Gastroesophageal sphincter (tissue), 4 donors: ENCODE results near the gene TXNL1. TPM values are rescaled to one million over a fixed set of nuclear protein-coding genes. Genes with fewer than 3 reads are reported as not detected.
"Not testable (repeated sequence)": the region's sequence is repeated elsewhere in the genome, so short reads cannot be mapped to it uniquely, and the experiment has no call there.

Experiments used
- ATAC-seq: fragments of 150-250 bp; one replicate; pipeline ENCODE4 v1.9.1; 2016; ENCODE audit warnings: mild to moderate bottlenecking, moderate library complexity
- H3K27ac ChIP-seq, 4 donors: fragments of 200-600 bp; sonication (generic) in 3 of 4; 1 replicate in 3 of 4; 2 replicates in 1 of 4; pipeline ENCODE4 v1.5.1; 2016 to 2019
- H3K27me3 ChIP-seq: fragments of 200-600 bp; sonication (generic); one replicate; pipeline ENCODE4 v1.5.1; 2019
- H3K36me3 ChIP-seq, 2 donors: fragments of 200-600 bp; sonication (generic); one replicate each; pipeline ENCODE4 v1.5.1; 2019; ENCODE audit warnings: control low read depth in 1 of 2
- H3K4me1 ChIP-seq, 3 donors: fragments of 200-600 bp; sonication (generic); 1 replicate in 2 of 3; 2 replicates in 1 of 3; pipeline ENCODE4 v1.5.1; 2016 to 2019; ENCODE audit warnings: control low read depth in 2 of 3
- H3K4me3 ChIP-seq, 2 donors: fragments of 200-600 bp; sonication (generic); one replicate each; pipeline ENCODE4 v1.5.1; 2019; ENCODE audit warnings: mild to moderate bottlenecking in 1 of 2, moderate library complexity in 1 of 2
- H3K9me3 ChIP-seq, 3 donors: fragments of 200-600 bp; sonication (generic); one replicate each; pipeline ENCODE4 v1.5.1; 2017 to 2019; ENCODE audit warnings: control low read depth in 2 of 3
- CTCF ChIP-seq, 4 experiments: fragments of 200-600 bp in 2 of 4; fragments of 450-650 bp in 2 of 4; sonication (generic) in 1 of 4; IDR thresholded peaks; one replicate each; pipeline ENCODE4 v1.5.1; 2017 to 2019; ENCODE audit warnings: antibody characterized with exemption in 4 of 4, mild to moderate bottlenecking in 2 of 4, moderate library complexity in 2 of 4
- EP300 ChIP-seq: sonication (generic); formaldehyde crosslinking; IDR thresholded peaks from one replicate; pipeline ENCODE4 v1.6.1; 2017; ENCODE audit warnings: antibody characterized with exemption, mild to moderate bottlenecking
- POLR2A ChIP-seq, 2 donors: fragments of 450-650 bp; IDR thresholded peaks; one replicate each; pipeline ENCODE4 v1.6.1; 2017; ENCODE audit warnings: antibody characterized with exemption in 2 of 2, mild to moderate bottlenecking in 2 of 2, moderate library complexity in 1 of 2
- POLR2AphosphoS5 ChIP-seq: sonication (generic); formaldehyde crosslinking; IDR thresholded peaks from one replicate; pipeline ENCODE4 v1.6.1; 2017; ENCODE audit warnings: antibody characterized with exemption
- WGBS, 2 donors: methylation state at CpG; one replicate each; pipeline ENCODE4 v1.1.5; 2018; ENCODE audit warnings: low coverage in 1 of 2; 5-methylcytosine and 5-hydroxymethylcytosine counted together
- total RNA-seq, 4 donors: library from RNA; depleted of rRNA; stranded (reverse); fragments of >200 nt; gene quantifications; one replicate each; pipeline ENCODE4 v1.1.0, GENCODE V29; 2016

TXNL1 gene
- total RNA-seq, 4 donors from 2014 or later, result 43.6 to 53.0 (median 47.7) TPM

- Histone ChIP-seq H3K36me3 (no peaks in the 10 kb centered on the region), H3K27ac (no peak overlapping the region), H3K27me3 (no peaks in the 10 kb centered on the region), H3K9me3 (no peaks in the 10 kb centered on the region), H3K4me1 (no peaks in the 10 kb centered on the region), H3K4me3 (no peak overlapping the region)
- ATAC-seq, result no peak
- 85 to 91% methylated on average over 1 of the region's 1 CpG for WGBS, 2 donors
- TF ChIP-seq EP300 (no peak), POLR2A (IDR thresholded peaks at IDR 0.05) (no peak), POLR2AphosphoS5 (no peak), CTCF (IDR thresholded peaks at IDR 0.05) (no peak)
Observed at GRCh38 chr18:56660655-56661054, 22.3 kb upstream of the TXNL1 start.

- Histone ChIP-seq H3K27ac (no peak overlapping the region), H3K27me3 (no peaks in the 10 kb centered on the region), H3K4me3 (no peak overlapping the region), H3K4me1 (no peaks in the 10 kb centered on the region), H3K9me3 (no peaks in the 10 kb centered on the region), H3K36me3 (no peaks in the 10 kb centered on the region)
- TF ChIP-seq POLR2A (IDR thresholded peaks at IDR 0.05) (no peak), POLR2AphosphoS5 (no peak), EP300 (no peak), CTCF (IDR thresholded peaks at IDR 0.05) (no peak)
- 89 to 91% methylated on average over 4 of the region's 4 CpGs for WGBS, 2 donors
- ATAC-seq, result no peak
Observed at GRCh38 chr18:56659111-56659510, 20.7 kb upstream of the TXNL1 start.

- H3K36me3 ChIP-seq, result no peaks in the 10 kb centered on the region
- TF ChIP-seq CTCF (IDR thresholded peaks at IDR 0.05) (no peak), POLR2AphosphoS5 (no peak), POLR2A (IDR thresholded peaks at IDR 0.05) (no peak), EP300 (no peak)
- whole genome bisulfite sequencing, 2 donors, result 100% methylated on average over 1 to 2 of the region's 2 CpGs
Observed at GRCh38 chr18:56658261-56658660, 19.9 kb upstream of the TXNL1 start.

GRCh38 chr18:56654280-56654679 lies 15.9 kb upstream of the TXNL1 start:
- not testable (repeated sequence) for ATAC-seq, H3K27ac ChIP-seq, H3K4me3 ChIP-seq, H3K9me3 ChIP-seq, H3K27me3 ChIP-seq, H3K36me3 ChIP-seq
- WGBS, 2 donors, result 96 to 100% methylated on average over 7 of the region's 7 CpGs
- H3K4me1 ChIP-seq, result peaks cover 0 to 21% (median 5%) of the 10 kb centered on the region in 3 donors

More at GRCh38 chr18:56658261-56658660, 19.9 kb upstream of the TXNL1 start:
- H3K4me1 ChIP-seq, result no peaks in the 10 kb centered on the region
- no peaks in the 10 kb centered on the region for H3K9me3 ChIP-seq
- ATAC-seq, result no peak
- no peak overlapping the region for H3K4me3 ChIP-seq
- H3K27ac ChIP-seq, result no peak overlapping the region
- H3K27me3 ChIP-seq, result no peaks in the 10 kb centered on the region

- Histone ChIP-seq H3K4me3 (no peak overlapping the region), H3K36me3 (no peaks in the 10 kb centered on the region), H3K9me3 (no peaks in the 10 kb centered on the region), H3K27me3 (no peaks in the 10 kb centered on the region), H3K4me1 (peaks cover 0 to 21% (median 5%) of the 10 kb centered on the region in 3 donors), H3K27ac (no peak overlapping the region)
- TF ChIP-seq CTCF (IDR thresholded peaks at IDR 0.05), result no peak
- no peak for TF ChIP-seq POLR2A (IDR thresholded peaks at IDR 0.05)
- TF ChIP-seq POLR2AphosphoS5, result no peak
- no peak for ATAC-seq
- 63 to 76% methylated on average over 4 of the region's 4 CpGs for WGBS, 2 donors
Observed at GRCh38 chr18:56652802-56653201, 14.4 kb upstream of the TXNL1 start.
